ENCODE measurements around the gene FHL5.

Gene FHL5

GRCh38 chr6:96604420-96604819, 41.5 kb downstream of the FHL5 start:
- in situ Hi-C loops (cut with HindIII; ENCODE audit: low sequenced_read_pairs) = no loop called here
- TF ChIP-seq CTCF (IDR thresholded peaks at IDR 0.05; ENCODE audit: low read depth, low read length, missing control alignments) = no peak
- DNase-seq (ENCODE audit: low read depth) = no peak
- H3K4me3 ChIP-seq (ENCODE audit: low read depth, low read length) = no peak overlapping the region

GRCh38 chr6:96608074-96608473, 45.1 kb downstream of the FHL5 start:
- in situ Hi-C loops (cut with HindIII; ENCODE audit: low sequenced_read_pairs) = no loop called here
- no peak for TF ChIP-seq CTCF (IDR thresholded peaks at IDR 0.05; ENCODE audit: low read depth, low read length, missing control alignments)
- H3K4me3 ChIP-seq (ENCODE audit: low read depth, low read length) = no peak overlapping the region
- DNase-seq (ENCODE audit: low read depth) = no peak

- in situ Hi-C loops (cut with HindIII; ENCODE audit: low sequenced_read_pairs) = no loop called here
- no peak for TF ChIP-seq CTCF (IDR thresholded peaks at IDR 0.05; ENCODE audit: low read depth, low read length, missing control alignments)
- H3K4me3 ChIP-seq (ENCODE audit: low read depth, low read length) = no peak overlapping the region
- no peak for DNase-seq (ENCODE audit: low read depth)
Observed at GRCh38 chr6:96610019-96610418, 47.1 kb downstream of the FHL5 start.

- no peak overlapping the region for H3K4me3 ChIP-seq (ENCODE audit: low read depth, low read length)
- DNase-seq (ENCODE audit: low read depth) = no peak
- in situ Hi-C loops (cut with HindIII; ENCODE audit: low sequenced_read_pairs) = no loop called here
- no peak for TF ChIP-seq CTCF (IDR thresholded peaks at IDR 0.05; ENCODE audit: low read depth, low read length, missing control alignments)
Observed at GRCh38 chr6:96611342-96611991, 48.5 kb downstream of the FHL5 start.

- in situ Hi-C loops (cut with HindIII; ENCODE audit: low sequenced_read_pairs) = no loop called here
- no peak for DNase-seq (ENCODE audit: low read depth)
- TF ChIP-seq CTCF (IDR thresholded peaks at IDR 0.05; ENCODE audit: low read depth, low read length, missing control alignments) = no peak
- no peak overlapping the region for H3K4me3 ChIP-seq (ENCODE audit: low read depth, low read length)
Observed at GRCh38 chr6:96613291-96613999, 50.5 kb downstream of the FHL5 start.

- H3K4me3 ChIP-seq (ENCODE audit: low read depth, low read length) = no peak overlapping the region
- TF ChIP-seq CTCF (IDR thresholded peaks at IDR 0.05; ENCODE audit: low read depth, low read length, missing control alignments) = no peak
- DNase-seq (ENCODE audit: low read depth) = no peak
- in situ Hi-C loops (cut with HindIII; ENCODE audit: low sequenced_read_pairs) = no loop called here
Observed at GRCh38 chr6:96620851-96621250, 57.9 kb downstream of the FHL5 start.
